ENCODE measurements around the gene IDH3B.
"Not testable (repeated sequence)": the region's sequence is repeated elsewhere in the genome, so short reads cannot be mapped to it uniquely, and the experiment has no call there.

Gene IDH3B

DNA sequence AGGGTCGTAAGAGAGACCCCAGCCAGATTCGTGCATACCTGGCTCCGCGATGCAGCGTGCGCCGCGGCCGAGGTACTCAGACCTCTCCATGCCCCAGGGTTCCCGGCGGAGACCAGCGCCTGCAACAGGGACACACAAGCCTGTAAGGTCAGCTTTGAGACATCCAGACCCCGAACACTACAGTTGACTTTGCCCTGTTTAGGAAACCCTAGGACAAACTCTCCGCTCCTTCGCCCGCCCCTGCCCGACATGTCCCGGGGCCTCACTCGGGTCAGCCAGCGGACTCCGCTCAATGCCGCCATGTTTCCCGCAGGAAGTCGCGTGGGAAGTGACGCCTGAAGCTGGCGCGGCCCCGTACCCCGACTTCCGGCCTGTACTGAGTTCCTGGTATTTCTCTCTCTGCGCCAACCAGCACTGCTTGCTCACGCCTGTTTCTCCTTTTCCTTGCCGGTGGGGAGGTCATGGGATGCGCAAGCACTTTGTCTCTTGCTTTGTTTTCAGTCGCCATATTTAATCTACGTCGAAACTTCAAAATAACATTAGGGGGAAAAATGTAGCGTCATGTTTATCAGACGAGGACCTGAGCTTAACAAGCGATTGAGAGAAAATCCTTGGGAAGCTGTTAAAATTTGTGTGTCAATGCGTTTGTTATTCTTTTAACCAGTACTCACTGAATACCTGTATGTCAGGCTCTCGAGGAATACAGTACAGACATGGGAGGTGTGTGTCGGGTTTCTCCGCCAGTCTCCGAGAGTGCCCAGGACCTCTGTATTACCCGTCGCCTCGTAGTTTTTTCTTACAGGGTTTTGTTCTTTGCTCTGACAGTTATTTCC, at the start of gene IDH3B:
IDH3B (minus strand) TSS at position 330 of the 833 bp plus-strand sequence; CDS start at position 302, 28 bp downstream.
- peak; percentile 66 to 86 (median 84) for DNase-seq

GRCh38 chr20:2713285-2713684, 49.3 kb upstream of the IDH3B start:
- no peak for DNase-seq

GRCh38 chr20:2709205-2709981, 45.4 kb upstream of the IDH3B start:
- no peak for DNase-seq

GRCh38 chr20:2708665-2709064, 44.6 kb upstream of the IDH3B start:
- no peak for DNase-seq

DNA sequence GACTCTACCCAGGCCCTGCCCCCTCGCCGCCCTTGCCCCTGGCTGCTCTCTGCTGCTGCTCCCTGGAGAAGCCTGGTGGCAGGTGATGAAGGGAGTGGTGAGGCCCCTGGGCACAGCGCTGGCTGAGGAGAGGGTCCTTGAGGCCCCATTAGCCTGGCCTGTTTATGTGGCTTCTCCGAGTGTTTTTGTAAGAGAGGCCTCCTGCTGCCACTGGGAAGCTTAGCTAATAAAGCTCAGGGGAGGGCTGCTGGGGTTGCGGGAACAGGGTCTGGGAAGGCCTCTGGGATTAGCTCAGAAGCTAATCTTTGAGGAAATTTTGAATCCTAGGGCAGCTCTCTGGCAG, 44.0 kb upstream of the IDH3B start:
- no peak for DNase-seq

DNA sequence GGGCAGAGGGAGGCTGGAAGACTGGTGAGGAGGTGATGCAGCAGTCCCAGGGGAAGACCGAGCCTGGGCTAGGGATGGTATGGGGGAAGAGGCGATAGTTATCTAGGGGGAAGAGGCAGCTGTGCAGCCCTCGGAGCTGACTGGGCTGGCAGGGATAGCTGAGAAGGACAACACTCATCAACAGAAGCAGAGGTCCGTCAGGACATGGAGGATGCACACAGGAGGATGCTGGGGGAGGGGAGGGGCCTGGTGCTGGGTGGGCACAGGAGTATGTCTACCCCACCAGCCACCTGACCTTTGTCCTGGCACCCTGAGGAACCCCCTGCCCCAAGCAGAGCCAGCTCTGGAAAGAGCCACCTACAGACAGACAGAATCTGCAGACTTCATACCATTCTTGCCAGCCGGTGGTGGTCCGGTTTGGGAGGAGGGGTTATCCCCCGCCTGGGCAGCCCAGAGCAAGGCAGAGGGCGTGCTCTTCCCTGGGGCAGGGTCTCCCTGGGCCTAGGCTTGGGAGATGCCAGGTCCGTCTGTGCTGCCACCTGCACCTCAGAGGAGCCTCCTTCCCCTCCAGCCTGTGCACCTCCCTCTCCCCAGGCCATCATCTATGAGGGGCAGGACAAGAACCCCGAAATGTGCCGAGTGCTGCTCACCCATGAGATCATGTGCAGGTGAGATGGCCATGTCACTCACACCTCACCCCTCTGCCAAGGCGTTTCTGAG, 43.5 kb upstream of the IDH3B start:
- no peak for DNase-seq

GRCh38 chr20:2706688-2707352, 42.8 kb upstream of the IDH3B start:
- DNase-seq, result no peak

GRCh38 chr20:2705931-2706645, 42.1 kb upstream of the IDH3B start:
- no peak for DNase-seq

DNA sequence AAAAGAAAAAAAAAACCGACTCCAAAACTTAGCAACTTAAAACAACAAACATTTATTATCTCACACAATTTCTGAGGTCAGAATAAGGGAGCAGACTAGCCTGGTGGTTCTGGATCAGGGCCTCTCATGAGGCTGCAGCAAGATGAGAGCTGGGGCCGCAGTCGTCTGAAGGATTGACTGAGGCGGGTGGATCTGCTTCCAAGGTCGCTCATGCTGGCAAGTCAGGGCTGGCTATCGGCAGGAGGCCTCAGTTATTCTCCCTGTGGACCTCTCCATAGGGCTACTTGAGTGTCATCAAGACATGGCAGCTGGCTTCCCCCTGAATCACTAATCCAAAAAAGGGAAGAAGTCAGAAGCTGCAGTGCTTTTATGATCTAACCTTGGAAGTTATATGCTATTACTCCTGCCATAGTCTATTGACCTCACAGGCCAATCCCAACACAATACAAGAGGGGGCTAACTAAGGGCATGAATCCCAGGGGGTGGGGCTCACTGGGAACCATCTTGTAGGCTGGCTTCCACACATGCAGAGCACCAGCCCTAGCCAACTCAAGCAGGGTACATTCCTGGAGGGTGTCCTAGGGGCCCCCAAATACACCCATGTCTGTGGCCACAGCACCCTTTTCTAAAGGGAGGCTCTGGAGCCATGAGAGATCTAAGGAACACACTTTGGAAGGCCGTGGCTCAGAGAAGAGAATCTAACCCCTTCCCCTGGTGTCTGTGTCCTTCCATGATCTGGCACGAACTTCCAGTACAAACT, 39.9 kb upstream of the IDH3B start:
- no peak for DNase-seq

- DNase-seq, result no peak
Measured at GRCh38 chr20:2701671-2702081, 37.7 kb upstream of the IDH3B start.

GRCh38 chr20:2700913-2701620, 37.1 kb upstream of the IDH3B start:
- no peak for DNase-seq

DNA sequence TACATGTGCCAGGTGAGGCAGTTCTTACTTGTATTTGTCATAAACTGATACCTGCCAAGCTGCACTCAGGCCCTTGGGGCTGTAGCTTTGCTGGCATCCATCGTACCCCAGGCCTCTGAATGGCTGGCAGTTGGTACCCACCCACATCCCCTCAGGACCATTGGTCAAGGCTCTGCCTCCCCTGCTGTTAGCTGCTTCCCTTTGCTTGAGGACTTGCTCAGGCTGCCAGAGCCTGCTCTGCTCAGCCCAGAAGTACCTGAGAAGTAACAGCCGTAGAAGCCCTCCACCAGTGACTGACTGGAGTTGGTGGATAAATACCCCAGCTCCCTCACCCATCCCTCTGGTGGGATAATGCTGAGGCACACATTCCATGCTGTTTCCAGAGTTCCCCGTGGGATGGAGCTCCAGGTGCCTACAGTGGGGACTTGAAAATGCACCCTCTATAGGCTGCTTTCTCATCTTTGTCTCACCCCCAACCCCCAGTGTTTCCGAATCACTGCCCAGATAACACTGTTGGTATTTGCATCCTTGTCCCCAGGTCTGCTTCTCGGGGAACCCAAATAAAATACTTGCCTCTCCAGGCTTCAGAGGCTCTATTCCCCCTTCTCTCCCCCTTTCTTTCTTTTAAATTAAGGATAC, 35.9 kb upstream of the IDH3B start:
- no peak for DNase-seq

GRCh38 chr20:2698912-2699311, 34.9 kb upstream of the IDH3B start:
- no peak for DNase-seq

DNA sequence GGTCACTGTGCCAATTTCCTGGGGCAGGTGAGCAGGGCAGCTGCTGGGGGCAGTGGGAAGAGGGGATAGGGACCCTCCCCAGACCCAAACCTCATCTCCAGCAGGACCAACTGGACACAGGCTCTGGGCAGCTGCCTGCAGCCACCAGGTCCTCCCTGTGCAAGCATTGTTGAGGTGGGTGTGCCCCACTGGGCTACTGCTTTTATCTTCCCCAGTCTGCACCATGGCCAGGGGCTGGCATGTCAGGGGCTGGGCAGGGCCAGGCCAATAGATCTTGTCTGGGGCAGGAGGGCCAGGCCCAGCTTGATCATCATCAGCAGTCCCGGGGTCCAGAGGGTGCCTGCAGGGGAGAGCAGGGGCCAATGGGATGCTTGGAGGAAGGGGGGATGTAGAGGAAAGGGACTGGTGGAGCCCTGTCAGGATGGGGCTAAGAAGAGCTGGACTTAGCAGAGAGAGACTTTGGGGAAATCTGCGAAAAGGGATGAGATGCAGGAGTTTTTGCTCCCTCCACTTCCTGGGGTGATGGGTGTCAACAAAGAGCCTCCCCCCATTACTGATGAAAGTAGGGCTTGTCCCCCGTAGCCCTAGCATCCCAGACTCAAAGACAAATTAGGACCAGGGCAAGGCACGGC, 34.3 kb upstream of the IDH3B start:
- DNase-seq, result no peak

DNA sequence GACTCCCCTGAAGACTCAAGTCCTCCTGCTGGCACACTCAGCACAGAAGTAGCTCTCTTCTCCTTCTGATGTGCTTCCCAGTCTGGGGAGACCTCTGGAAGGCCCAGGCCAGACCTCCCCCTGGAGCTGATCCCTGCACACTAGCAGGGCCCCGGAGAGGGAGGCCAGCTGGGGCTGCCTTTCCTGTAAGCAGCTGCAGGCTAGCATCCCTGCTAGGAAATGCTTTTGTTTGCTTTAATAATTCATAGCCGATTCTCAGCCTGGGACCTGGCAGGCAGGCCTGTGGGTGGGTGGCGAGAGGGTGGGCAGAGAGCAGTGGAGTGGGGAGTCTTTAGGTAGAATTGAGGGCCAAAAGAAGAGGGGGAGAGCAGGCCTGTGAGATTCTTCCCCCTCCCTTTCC, 33.8 kb upstream of the IDH3B start:
- DNase-seq, result no peak

GRCh38 chr20:2696646-2697045, 32.6 kb upstream of the IDH3B start:
- no peak for DNase-seq

DNA sequence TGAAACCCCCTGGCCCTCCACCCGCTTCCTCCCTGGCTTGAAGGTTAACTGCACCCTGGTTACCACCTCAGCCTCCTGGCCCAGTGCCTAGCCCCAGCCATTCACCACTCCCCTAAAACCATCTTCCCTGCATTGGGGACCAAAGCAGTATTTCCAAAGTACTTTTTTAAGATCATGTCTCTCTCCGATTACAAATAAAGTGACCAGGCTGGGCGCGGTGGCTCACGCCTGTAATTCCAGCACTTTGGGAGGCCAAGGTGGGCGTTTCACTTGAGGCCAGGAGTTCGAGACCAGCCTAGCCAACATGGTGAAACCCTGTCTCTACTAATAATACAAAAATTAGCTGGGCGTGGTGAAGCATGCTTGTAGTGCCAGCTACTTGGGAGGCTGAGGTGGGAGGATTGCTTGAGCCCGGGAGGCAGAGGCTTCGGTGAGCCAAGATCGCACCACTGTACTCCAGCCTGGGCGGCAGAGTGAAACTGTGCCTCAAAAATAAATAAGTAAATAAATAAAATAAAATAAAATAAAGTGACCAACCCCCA, 32.0 kb upstream of the IDH3B start:
- not testable (repeated sequence) for DNase-seq

- DNase-seq, result no peak
Measured at GRCh38 chr20:2695206-2695983, 31.4 kb upstream of the IDH3B start.

DNA sequence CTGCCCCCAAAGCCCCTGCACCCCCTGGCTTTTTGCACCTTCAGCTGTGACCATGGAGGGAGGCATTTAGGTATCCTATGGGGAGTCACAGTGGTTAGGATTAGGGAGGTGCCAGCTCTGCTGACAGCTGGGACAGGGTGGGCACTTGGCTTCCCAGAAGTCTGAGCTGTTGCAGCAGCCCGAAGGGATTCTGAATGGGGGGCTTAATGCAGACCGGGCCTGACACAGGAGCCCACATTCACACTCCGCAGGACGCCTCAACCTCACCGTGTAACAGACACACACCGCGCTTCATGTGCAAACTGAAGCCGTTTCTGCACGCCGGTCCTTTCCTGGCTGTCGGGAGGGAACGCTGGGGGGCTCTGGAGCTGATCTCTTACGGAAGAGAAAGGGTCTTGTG, 30.5 kb upstream of the IDH3B start:
- no peak for DNase-seq

Data from activated CD4-positive, CD25-positive, alpha-beta regulatory T cell (primary cell).